ENCODE data around the gene WNT7B. TPM values are rescaled to one million over a fixed set of nuclear protein-coding genes. Genes with fewer than 3 reads are reported as not detected.

Gene WNT7B
- total RNA-seq, 4 donors from 2014 or later: 0.41 TPM; not detected in 3

- no peak for DNase-seq
- TF ChIP-seq CTCF (IDR thresholded peaks at IDR 0.05) (no peak), POLR2A (IDR thresholded peaks at IDR 0.05) (no peak)
- intact Hi-C loops (cut with DNase I; ENCODE audit: low total_unique reads): no loop called here
Measured at GRCh38 chr22:45891996-45892621, 84.9 kb downstream of the WNT7B start.

GRCh38 chr22:45891471-45891995 is 85.4 kb downstream of the WNT7B start:
- Histone ChIP-seq H3K9me3 (no peaks in the 10 kb centered on the region), H3K27me3 (peaks cover 0 to 15% of the 10 kb centered on the region in 2 donors), H3K27ac (no peak overlapping the region), H3K4me1 (no peaks in the 10 kb centered on the region), H3K4me3 (no peak overlapping the region), H3K36me3 (no peaks in the 10 kb centered on the region)
- intact Hi-C loops (cut with DNase I; ENCODE audit: low total_unique reads): no loop called here
- DNase-seq: no peak
- no peak for TF ChIP-seq POLR2A (IDR thresholded peaks at IDR 0.05)
- no peak for TF ChIP-seq CTCF (IDR thresholded peaks at IDR 0.05)

More at GRCh38 chr22:45891996-45892621, 84.9 kb downstream of the WNT7B start:
- Histone ChIP-seq H3K9me3 (no peaks in the 10 kb centered on the region), H3K4me1 (no peaks in the 10 kb centered on the region), H3K27me3 (peaks cover 0 to 15% of the 10 kb centered on the region in 2 donors), H3K36me3 (no peaks in the 10 kb centered on the region), H3K4me3 (no peak overlapping the region), H3K27ac (no peak overlapping the region)

GRCh38 chr22:45891021-45891421 is 85.9 kb downstream of the WNT7B start:
- Histone ChIP-seq H3K4me1 (no peaks in the 10 kb centered on the region), H3K27me3 (peaks cover 0 to 15% of the 10 kb centered on the region in 2 donors), H3K9me3 (no peaks in the 10 kb centered on the region), H3K4me3 (no peak overlapping the region), H3K27ac (no peak overlapping the region), H3K36me3 (no peaks in the 10 kb centered on the region)
- TF ChIP-seq POLR2A (IDR thresholded peaks at IDR 0.05) (no peak), CTCF (IDR thresholded peaks at IDR 0.05) (no peak)
- DNase-seq: no peak
- intact Hi-C loops (cut with DNase I; ENCODE audit: low total_unique reads): no loop called here

- no peak for DNase-seq
- TF ChIP-seq CTCF (IDR thresholded peaks at IDR 0.05): no peak
- no peak for TF ChIP-seq POLR2A (IDR thresholded peaks at IDR 0.05)
- H3K36me3 ChIP-seq: no peaks in the 10 kb centered on the region
- no peaks in the 10 kb centered on the region for H3K4me1 ChIP-seq
- no peak overlapping the region for H3K4me3 ChIP-seq
- H3K27ac ChIP-seq: no peak overlapping the region
- H3K9me3 ChIP-seq: no peaks in the 10 kb centered on the region
- intact Hi-C loops (cut with DNase I; ENCODE audit: low total_unique reads): no loop called here
- H3K27me3 ChIP-seq: peaks cover 0 to 15% of the 10 kb centered on the region in 2 donors
Measured at GRCh38 chr22:45890351-45890635, 86.7 kb downstream of the WNT7B start.

GRCh38 chr22:45889539-45890350 is 87.2 kb downstream of the WNT7B start:
- TF ChIP-seq CTCF (IDR thresholded peaks at IDR 0.05): no peak
- TF ChIP-seq POLR2A (IDR thresholded peaks at IDR 0.05): no peak
- no peak for DNase-seq
- H3K27ac ChIP-seq: no peak overlapping the region
- peaks cover 0 to 15% of the 10 kb centered on the region in 2 donors for H3K27me3 ChIP-seq
- intact Hi-C loops (cut with DNase I; ENCODE audit: low total_unique reads): no loop called here
- H3K4me1 ChIP-seq: no peaks in the 10 kb centered on the region
- no peaks in the 10 kb centered on the region for H3K36me3 ChIP-seq
- H3K9me3 ChIP-seq: no peaks in the 10 kb centered on the region
- no peak overlapping the region for H3K4me3 ChIP-seq
